ENCODE measurements around the gene TNFRSF13B. TPM values are rescaled to one million over a fixed set of nuclear protein-coding genes. Genes with fewer than 3 reads are reported as not detected.

Gene TNFRSF13B
- total RNA-seq, 1 experiment from 2014 or later = not detected

DNA sequence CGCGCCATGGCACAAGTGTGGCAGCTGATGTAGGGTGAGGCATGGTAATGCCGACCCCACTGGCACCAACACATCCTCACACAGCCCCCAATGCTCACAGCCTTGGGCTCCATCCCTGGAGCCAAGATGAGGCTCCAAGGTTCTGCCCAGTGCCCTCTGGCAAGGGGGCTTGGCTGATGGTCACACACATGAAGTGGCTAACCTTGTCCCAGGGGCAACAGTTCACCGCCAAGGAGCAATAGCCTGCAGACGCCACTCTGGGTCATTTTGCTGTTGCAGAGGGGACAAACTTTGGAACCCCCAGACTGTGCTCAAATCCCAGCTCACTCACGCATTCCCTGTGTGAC, 26.8 kb downstream of the TNFRSF13B start:
- Histone ChIP-seq H4K20me1 (ENCODE audit: insufficient read depth) (no peaks in the 10 kb centered on the region), H3K9me3 (ENCODE audit: control insufficient read depth in 1 of 2, insufficient read depth in 1 of 2, low read depth in 1 of 2, low read length in 2 of 2) (no peaks in the 10 kb centered on the region), H3K79me2 (ENCODE audit: insufficient read depth, low read length) (no peaks in the 10 kb centered on the region), H3K4me2 (ENCODE audit: low read length) (no peak overlapping the region), H3K9me2 (ENCODE audit: insufficient read depth) (no peaks in the 10 kb centered on the region), H3K27ac (ENCODE audit: low read depth, low read length) (no peak overlapping the region), H3K36me3 (ENCODE audit: control insufficient read depth in 1 of 2, insufficient read depth in 2 of 2, low read length in 2 of 2) (no peaks in the 10 kb centered on the region), H2AFZ (ENCODE audit: low read depth, low read length, poor library complexity, severe bottlenecking) (no peak overlapping the region), H3K27me3 (ENCODE audit: insufficient read depth, low read length) (no peaks in the 10 kb centered on the region), H3K4me3 (replicated peaks in 1 of 2; ENCODE audit: low read depth in 1 of 2, low read length in 2 of 2) (no peak overlapping the region), H3K9ac (ENCODE audit: low read length) (no peak overlapping the region), H3K4me1 (ENCODE audit: control insufficient read depth in 1 of 2, insufficient read depth in 2 of 2, low read length in 2 of 2) (peaks cover 2 to 14% of the 10 kb centered on the region in 2 experiments; a peak in 3 of 4 replicates)
- intact Hi-C loops (cut with micrococcal nuclease) = no loop called here
- CTCF ChIA-PET = interaction anchor here (1.1 kb wide), 1 partner anchor 46 kb away, joined by 4 read pairs; no protein-coding TSS in a partner anchor
- POLR2A ChIA-PET = no interaction called here
- no TSS peak for BruUV-seq (replicated peaks)
- DNase-seq (ENCODE audit: low read depth, low spot score) (no peak), ATAC-seq (no peak)
- RAD21 ChIA-PET (ENCODE audit: low non-redundant PET in 1 of 2, low total read pairs in 2 of 2, uncharacterized antibody in 2 of 2, unreplicated experiment in 2 of 2) = no interaction called here
- no peak for TF ChIP-seq EGR1 (IDR thresholded peaks at IDR 0.05; ENCODE audit: low read depth)
- TF ChIP-seq ZFX (IDR thresholded peaks at IDR 0.05) = no peak
- TF ChIP-seq ZNF274 (IDR thresholded peaks at IDR 0.05; ENCODE audit: low read depth, low read length) = no peak
- TF ChIP-seq POLR2A (IDR thresholded peaks at IDR 0.05; ENCODE audit: borderline replicate concordance, extremely low read depth, insufficient read depth, insufficient read length) = no peak
- no peak for TF ChIP-seq ZBTB33 (IDR thresholded peaks at IDR 0.05; ENCODE audit: extremely low read depth, insufficient replicate concordance, low read length)
- no peak for TF ChIP-seq POLR2AphosphoS5 (IDR thresholded peaks at IDR 0.05; ENCODE audit: low read depth, low read length)
- no peak for TF ChIP-seq YY1 (IDR thresholded peaks at IDR 0.05; ENCODE audit: extremely low read depth, insufficient replicate concordance, low read depth, low read length)
- TF ChIP-seq JUND (IDR thresholded peaks at IDR 0.05) = no peak
- TF ChIP-seq FOSL1 (IDR thresholded peaks at IDR 0.05; ENCODE audit: low read depth) = no peak
- TF ChIP-seq ELF1 (IDR thresholded peaks at IDR 0.05; ENCODE audit: borderline replicate concordance, low read depth) = no peak
- TF ChIP-seq, protein P1, sequence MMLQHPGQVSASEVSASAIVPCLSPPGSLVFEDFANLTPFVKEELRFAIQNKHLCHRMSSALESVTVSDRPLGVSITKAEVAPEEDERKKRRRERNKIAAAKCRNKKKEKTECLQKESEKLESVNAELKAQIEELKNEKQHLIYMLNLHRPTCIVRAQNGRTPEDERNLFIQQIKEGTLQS (IDR thresholded peaks at IDR 0.05) = no peak
- TF ChIP-seq SRF (IDR thresholded peaks at IDR 0.05; ENCODE audit: low read depth) = no peak
- TF ChIP-seq EZH2phosphoT487 (IDR thresholded peaks at IDR 0.05; ENCODE audit: borderline replicate concordance) = no peak
- TF ChIP-seq CEBPB (IDR thresholded peaks at IDR 0.05; ENCODE audit: low read depth) = no peak
- no peak for TF ChIP-seq MAX (IDR thresholded peaks at IDR 0.05)
- TF ChIP-seq TCF7L2 (IDR thresholded peaks at IDR 0.05; ENCODE audit: borderline replicate concordance, extremely low read depth, insufficient read depth, insufficient read length) = no peak
- no peak for TF ChIP-seq SP1 (IDR thresholded peaks at IDR 0.05; ENCODE audit: low read depth)
- TF ChIP-seq CTCF (IDR thresholded peaks at IDR 0.05 in 2 of 3, conservative IDR thresholded peaks at IDR 0.05 in 1 of 3; ENCODE audit: borderline replicate concordance in 1 of 3, insufficient read depth in 1 of 3, low read depth in 2 of 3, low read length in 2 of 3) = no peak
- TF ChIP-seq RAD21 (IDR thresholded peaks at IDR 0.05; ENCODE audit: low read depth) = no peak
- TF ChIP-seq CBX3 (IDR thresholded peaks at IDR 0.05; ENCODE audit: low read depth) = no peak
